H9 (cell line): ENCODE results near the gene RAI2. TPM values are rescaled to one million over a fixed set of nuclear protein-coding genes. Genes with fewer than 3 reads are reported as not detected.
A peak's percentile ranks its signal among the peaks of the same experiment; 100 is the strongest.

Source experiments
- DNase-seq: peaks from one replicate; pipeline ENCODE4 v3.0.0-alpha.2; 2017
- H2AFZ ChIP-seq: one replicate; pipeline ENCODE4 v1.6.1; 2013; ENCODE audit warnings: mild to moderate bottlenecking, low read length, control low read depth, moderate library complexity
- H2AK5ac ChIP-seq: 2 replicates; pipeline ENCODE4 v1.6.1; 2013; ENCODE audit warnings: low read length, control low read depth, mixed read lengths; ENCODE audit not compliant: insufficient read length
- H2BK120ac ChIP-seq: one replicate; pipeline ENCODE4 v1.6.1; 2013; ENCODE audit warnings: low read depth, mild to moderate bottlenecking, low read length, control low read depth, inconsistent platforms; ENCODE audit not compliant: poor library complexity, severe bottlenecking
- H2BK12ac ChIP-seq: 2 replicates; pipeline ENCODE4 v1.6.1; 2013; ENCODE audit warnings: low read length, control low read depth, mixed read lengths, low read depth; ENCODE audit not compliant: insufficient read length
- H2BK15ac ChIP-seq: 2 replicates; pipeline ENCODE4 v1.6.1; 2013; ENCODE audit warnings: low read depth, low read length, control low read depth
- H2BK20ac ChIP-seq: one replicate; pipeline ENCODE4 v1.6.1; 2013; ENCODE audit warnings: low read depth, mild to moderate bottlenecking, low read length, control low read depth, inconsistent platforms; ENCODE audit not compliant: poor library complexity, severe bottlenecking
- H2BK5ac ChIP-seq: 2 replicates; pipeline ENCODE4 v1.6.1; 2013; ENCODE audit warnings: low read length, control low read depth, mixed read lengths; ENCODE audit not compliant: insufficient read length
- H3K14ac ChIP-seq: 2 replicates; pipeline ENCODE4 v1.6.1; 2013; ENCODE audit warnings: low read length, control low read depth; ENCODE audit not compliant: insufficient read depth
- H3K18ac ChIP-seq: 2 replicates; pipeline ENCODE4 v1.6.1; 2013; ENCODE audit warnings: low read depth, mild to moderate bottlenecking, mixed read lengths, low read length, control low read depth; ENCODE audit not compliant: insufficient read length
- H3K23ac ChIP-seq: 2 replicates; pipeline ENCODE4 v1.6.1; 2013; ENCODE audit warnings: low read length, control low read depth, mixed read lengths, low read depth; ENCODE audit not compliant: insufficient read length
- H3K23me2 ChIP-seq: 2 replicates; pipeline ENCODE4 v1.6.1; 2013; ENCODE audit warnings: low read depth, mild to moderate bottlenecking, mixed read lengths, low read length, control low read depth; ENCODE audit not compliant: insufficient read length, poor library complexity, severe bottlenecking
- H3K27ac ChIP-seq: 2 replicates; pipeline ENCODE4 v1.5.1; 2013; ENCODE audit warnings: low read length, control low read depth, mixed read lengths, low read depth; ENCODE audit not compliant: insufficient read length
- H3K27me3 ChIP-seq: 2 replicates; pipeline ENCODE4 v1.6.1; 2013; ENCODE audit warnings: low read length, control low read depth, inconsistent platforms; ENCODE audit not compliant: insufficient read depth
- H3K4ac ChIP-seq: 2 replicates; pipeline ENCODE4 v1.6.1; 2013; ENCODE audit warnings: low read depth, mild to moderate bottlenecking, control low read depth, inconsistent platforms, low read length, moderate library complexity
- H3K4me1 ChIP-seq: 2 replicates; pipeline ENCODE4 v1.6.1; 2013; ENCODE audit warnings: low read length, control low read depth, inconsistent platforms; ENCODE audit not compliant: insufficient read depth
- H3K4me2 ChIP-seq: 2 replicates; pipeline ENCODE4 v1.6.1; 2013; ENCODE audit warnings: low read length, control low read depth, mixed read lengths; ENCODE audit not compliant: insufficient read length, insufficient read depth
- H3K56ac ChIP-seq: 2 replicates; pipeline ENCODE4 v1.6.1; 2013; ENCODE audit warnings: low read depth, mild to moderate bottlenecking, mixed read lengths, low read length, control low read depth; ENCODE audit not compliant: insufficient read length
- H3K79me1 ChIP-seq: 2 replicates; pipeline ENCODE4 v1.6.1; 2013; ENCODE audit warnings: low read depth, mild to moderate bottlenecking, moderate library complexity, low read length, control low read depth, inconsistent platforms; ENCODE audit not compliant: insufficient read depth, poor library complexity, severe bottlenecking
- H3K79me2 ChIP-seq: 2 replicates; pipeline ENCODE4 v1.6.1; 2013; ENCODE audit warnings: low read length, control low read depth, inconsistent platforms; ENCODE audit not compliant: insufficient read depth
- H3K9ac ChIP-seq: 2 replicates; pipeline ENCODE4 v1.6.1; 2013; ENCODE audit warnings: low read length, control low read depth, mixed read lengths; ENCODE audit not compliant: insufficient read length; ENCODE audit errors: extremely low read depth
- H3K9me3 ChIP-seq: one replicate; pipeline ENCODE4 v1.6.1; 2013; ENCODE audit warnings: low read depth, low read length, inconsistent platforms; ENCODE audit not compliant: control insufficient read depth
- H3T11ph ChIP-seq: one replicate; pipeline ENCODE4 v1.6.1; 2013; ENCODE audit warnings: mild to moderate bottlenecking, low read length, control low read depth, inconsistent platforms
- H4K20me1 ChIP-seq: one replicate; pipeline ENCODE4 v1.6.1; 2013; ENCODE audit not compliant: control insufficient read depth, insufficient read length, insufficient read depth
- H4K5ac ChIP-seq: 2 replicates; pipeline ENCODE4 v1.6.1; 2013; ENCODE audit warnings: low read depth, mild to moderate bottlenecking, mixed read lengths, low read length, control low read depth; ENCODE audit not compliant: insufficient read length
- H4K8ac ChIP-seq: replicated peaks from 2 replicates; pipeline ENCODE4 v1.6.1; 2013; ENCODE audit warnings: low read length, control low read depth, mixed read lengths, low read depth; ENCODE audit not compliant: insufficient read length
- H4K91ac ChIP-seq: 2 replicates; pipeline ENCODE4 v1.6.1; 2013; ENCODE audit warnings: low read depth, mild to moderate bottlenecking, moderate library complexity, mixed read lengths, low read length, control low read depth; ENCODE audit not compliant: insufficient read length
- H3K27ac Mint-ChIP-seq, 3 experiments: 2 replicates in 2 of 3; 3 replicates in 1 of 3; pipeline ENCODE4 v1.8.0; 2020 to 2021; ENCODE audit warnings: mixed read lengths in 3 of 3, mild to moderate bottlenecking in 1 of 3, moderate library complexity in 1 of 3
- H3K27me3 Mint-ChIP-seq: 2 replicates; pipeline ENCODE4 v1.8.0; 2021; ENCODE audit warnings: low read depth, mild to moderate bottlenecking, moderate library complexity, mixed read lengths
- H3K36me3 Mint-ChIP-seq, 3 experiments: 2 replicates in 2 of 3; 3 replicates in 1 of 3; pipeline ENCODE4 v1.8.0; 2020 to 2021; ENCODE audit warnings: low read depth in 3 of 3, mixed read lengths in 3 of 3; ENCODE audit not compliant: insufficient read depth in 1 of 3
- H3K4me1 Mint-ChIP-seq, 2 experiments: 2 replicates each; pipeline ENCODE4 v1.8.0; 2020; ENCODE audit warnings: mixed read lengths in 2 of 2
- H3K4me3 Mint-ChIP-seq, 2 experiments: 2 replicates in 1 of 2; 3 replicates in 1 of 2; pipeline ENCODE4 v1.8.0; 2020 to 2021; ENCODE audit warnings: mild to moderate bottlenecking in 2 of 2, mixed read lengths in 2 of 2, moderate library complexity in 1 of 2
- H3K9me3 Mint-ChIP-seq, 2 experiments: 2 replicates in 1 of 2; 3 replicates in 1 of 2; pipeline ENCODE4 v1.8.0; 2020; ENCODE audit warnings: mild to moderate bottlenecking in 2 of 2, mixed read lengths in 2 of 2, moderate library complexity in 1 of 2
- WGBS: extraction: QIAGEN DNeasy Blood & Tissue Kit; methylation state at CpG from one replicate; pipeline ENCODE4 v1.1.7; 2013; ENCODE audit warnings: missing lambda C conversion rate, low lambda C conversion rate, mixed read lengths; ENCODE audit not compliant: insufficient read length; ENCODE audit errors: extremely low coverage; 5-methylcytosine and 5-hydroxymethylcytosine counted together
- total RNA-seq: library from RNA; stranded (reverse); gene quantifications from 2 replicates; pipeline ENCODE4 v1.2.1, GENCODE V29; 2021
- TF ChIP-seq, protein P1 (sequence below): fragments of 200-600 bp; sonication (generic); conservative IDR thresholded peaks from 3 replicates; pipeline ENCODE4 v1.8.0; 2021; ENCODE audit warnings: antibody characterized with exemption, mild to moderate bottlenecking

RAI2 gene
- total RNA-seq, 1 experiment from 2014 or later: 0.72 TPM

- no peak overlapping the region for H2BK5ac ChIP-seq
- no peak overlapping the region for H4K91ac ChIP-seq
- H3K4ac ChIP-seq: no peak overlapping the region
- peaks cover 7% of the 10 kb centered on the region for H3K9me3 ChIP-seq
- Mint-ChIP-seq H3K27ac (no peak overlapping the region), H3K9me3 (peaks cover 51 to 55% of the 10 kb centered on the region in 2 experiments), H3K4me1 (peaks cover 3 to 4% of the 10 kb centered on the region in 2 experiments), H3K27me3 (peaks cover 12% of the 10 kb centered on the region), H3K36me3 (peaks cover 0 to 4% (median 0%) of the 10 kb centered on the region in 3 experiments; a peak in 3 of 7 replicates), H3K4me3 (no peak overlapping the region)
- H4K5ac ChIP-seq: no peak overlapping the region
- WGBS: no CpG with 5 or more reads among the region's 4 CpGs
- H4K8ac ChIP-seq: no peak overlapping the region
- H3K79me1 ChIP-seq: no peaks in the 10 kb centered on the region
- H3K4me2 ChIP-seq: no peak overlapping the region
- H2AFZ ChIP-seq: no peak overlapping the region
- no peak overlapping the region for H2BK20ac ChIP-seq
- H3K27me3 ChIP-seq: no peaks in the 10 kb centered on the region
- H3T11ph ChIP-seq: no peak overlapping the region
- no peaks in the 10 kb centered on the region for H3K4me1 ChIP-seq
- H2AK5ac ChIP-seq: no peak overlapping the region
- H3K9ac ChIP-seq: no peak overlapping the region
- no peak overlapping the region for H2BK15ac ChIP-seq
- DNase-seq: no peak
- H3K27ac ChIP-seq: no peak overlapping the region
- H3K23me2 ChIP-seq: no peaks in the 10 kb centered on the region
- no peak overlapping the region for H2BK12ac ChIP-seq
- no peaks in the 10 kb centered on the region for H4K20me1 ChIP-seq
- H2BK120ac ChIP-seq: no peak overlapping the region
- no peak overlapping the region for H3K14ac ChIP-seq
- no peak overlapping the region for H3K18ac ChIP-seq
- no peak overlapping the region for H3K56ac ChIP-seq
- no peaks in the 10 kb centered on the region for H3K79me2 ChIP-seq
- no peak overlapping the region for H3K23ac ChIP-seq
- TF ChIP-seq, protein P1, sequence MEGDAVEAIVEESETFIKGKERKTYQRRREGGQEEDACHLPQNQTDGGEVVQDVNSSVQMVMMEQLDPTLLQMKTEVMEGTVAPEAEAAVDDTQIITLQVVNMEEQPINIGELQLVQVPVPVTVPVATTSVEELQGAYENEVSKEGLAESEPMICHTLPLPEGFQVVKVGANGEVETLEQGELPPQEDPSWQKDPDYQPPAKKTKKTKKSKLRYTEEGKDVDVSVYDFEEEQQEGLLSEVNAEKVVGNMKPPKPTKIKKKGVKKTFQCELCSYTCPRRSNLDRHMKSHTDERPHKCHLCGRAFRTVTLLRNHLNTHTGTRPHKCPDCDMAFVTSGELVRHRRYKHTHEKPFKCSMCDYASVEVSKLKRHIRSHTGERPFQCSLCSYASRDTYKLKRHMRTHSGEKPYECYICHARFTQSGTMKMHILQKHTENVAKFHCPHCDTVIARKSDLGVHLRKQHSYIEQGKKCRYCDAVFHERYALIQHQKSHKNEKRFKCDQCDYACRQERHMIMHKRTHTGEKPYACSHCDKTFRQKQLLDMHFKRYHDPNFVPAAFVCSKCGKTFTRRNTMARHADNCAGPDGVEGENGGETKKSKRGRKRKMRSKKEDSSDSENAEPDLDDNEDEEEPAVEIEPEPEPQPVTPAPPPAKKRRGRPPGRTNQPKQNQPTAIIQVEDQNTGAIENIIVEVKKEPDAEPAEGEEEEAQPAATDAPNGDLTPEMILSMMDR: peak; percentile 55
These were observed 21.8 kb downstream of the RAI2 start for GRCh38 chrX:17839269-17839668.
